ENCODE results near the gene KCNJ12.

KCNJ12 gene

GRCh38 chr17:21377705-21378396 is 1.7 kb downstream of the KCNJ12 start:
- TF ChIP-seq POLR2A (IDR thresholded peaks at IDR 0.05; ENCODE audit: low read depth, low read length): no peak
- FAIRE-seq (no peak), DNase-seq (ENCODE audit: insufficient read length, low spot score) (no peak)

GRCh38 chr17:21378553-21378952 is 2.4 kb downstream of the KCNJ12 start:
- DNase-seq (ENCODE audit: insufficient read length, low spot score) (no peak), FAIRE-seq (no peak)
- TF ChIP-seq POU2F2 (IDR thresholded peaks at IDR 0.05; ENCODE audit: low read depth, low read length) (no peak), PAX5 (IDR thresholded peaks at IDR 0.05; ENCODE audit: insufficient read depth, low read length, severe bottlenecking) (no peak), TAF1 (IDR thresholded peaks at IDR 0.05; ENCODE audit: low read depth, low read length) (no peak), POLR2A (IDR thresholded peaks at IDR 0.05; ENCODE audit: low read depth, low read length) (no peak)

DNA sequence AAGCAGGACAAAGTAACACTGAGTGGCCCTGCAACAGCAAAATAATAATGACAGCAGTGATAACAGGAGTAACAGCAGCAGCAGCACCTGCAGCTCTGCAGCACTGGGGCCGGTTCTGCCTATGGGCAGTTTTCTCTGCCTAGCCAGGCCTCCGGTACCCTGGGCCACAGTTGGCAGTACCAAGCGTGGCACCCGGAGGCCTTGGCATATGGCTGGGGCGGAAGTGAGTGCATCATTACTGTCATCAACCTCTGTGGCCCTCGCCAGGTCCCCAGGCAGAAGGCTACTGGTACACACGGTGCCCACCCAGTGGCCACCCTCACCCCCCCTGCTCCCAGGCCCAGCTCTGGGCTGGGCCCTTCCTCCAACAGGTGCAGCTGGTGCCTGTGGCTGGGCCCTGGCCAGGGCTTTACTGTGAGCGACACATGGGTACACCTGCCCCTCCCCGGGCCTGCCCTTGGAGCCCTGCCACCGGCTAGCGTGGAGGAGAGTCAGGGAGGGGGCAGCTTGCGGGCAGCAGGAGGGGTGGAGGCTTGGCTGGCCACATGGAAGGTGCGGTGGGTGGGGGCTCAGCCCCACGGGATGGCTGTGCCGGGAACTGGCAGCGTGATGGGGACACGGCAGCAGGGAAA is 3.0 kb downstream of the KCNJ12 start:
- FAIRE-seq: no peak
- DNase-seq (ENCODE audit: insufficient read length, low spot score): no peak
- TF ChIP-seq PAX5 (IDR thresholded peaks at IDR 0.05; ENCODE audit: insufficient read depth, low read length, severe bottlenecking) (no peak), POLR2AphosphoS5 (IDR thresholded peaks at IDR 0.05; ENCODE audit: low read depth, low read length) (no peak), SPI1 (IDR thresholded peaks at IDR 0.05; ENCODE audit: low read depth, low read length) (no peak), POLR2A (IDR thresholded peaks at IDR 0.05; ENCODE audit: low read depth, low read length) (no peak), POU2F2 (IDR thresholded peaks at IDR 0.05; ENCODE audit: low read depth, low read length) (no peak), TAF1 (IDR thresholded peaks at IDR 0.05; ENCODE audit: low read depth, low read length) (no peak)

GRCh38 chr17:21380659-21381058 is 4.5 kb downstream of the KCNJ12 start:
- DNase-seq (ENCODE audit: insufficient read length, low spot score) (no peak), FAIRE-seq (no peak)
- TF ChIP-seq POLR2AphosphoS5 (IDR thresholded peaks at IDR 0.05; ENCODE audit: low read depth, low read length) (no peak), POLR2A (IDR thresholded peaks at IDR 0.05; ENCODE audit: low read depth, low read length) (no peak), POU2F2 (IDR thresholded peaks at IDR 0.05; ENCODE audit: low read depth, low read length) (no peak), SPI1 (IDR thresholded peaks at IDR 0.05; ENCODE audit: low read depth, low read length) (no peak), TAF1 (IDR thresholded peaks at IDR 0.05; ENCODE audit: low read depth, low read length) (no peak), PAX5 (IDR thresholded peaks at IDR 0.05; ENCODE audit: insufficient read depth, low read length, severe bottlenecking) (no peak)

DNA sequence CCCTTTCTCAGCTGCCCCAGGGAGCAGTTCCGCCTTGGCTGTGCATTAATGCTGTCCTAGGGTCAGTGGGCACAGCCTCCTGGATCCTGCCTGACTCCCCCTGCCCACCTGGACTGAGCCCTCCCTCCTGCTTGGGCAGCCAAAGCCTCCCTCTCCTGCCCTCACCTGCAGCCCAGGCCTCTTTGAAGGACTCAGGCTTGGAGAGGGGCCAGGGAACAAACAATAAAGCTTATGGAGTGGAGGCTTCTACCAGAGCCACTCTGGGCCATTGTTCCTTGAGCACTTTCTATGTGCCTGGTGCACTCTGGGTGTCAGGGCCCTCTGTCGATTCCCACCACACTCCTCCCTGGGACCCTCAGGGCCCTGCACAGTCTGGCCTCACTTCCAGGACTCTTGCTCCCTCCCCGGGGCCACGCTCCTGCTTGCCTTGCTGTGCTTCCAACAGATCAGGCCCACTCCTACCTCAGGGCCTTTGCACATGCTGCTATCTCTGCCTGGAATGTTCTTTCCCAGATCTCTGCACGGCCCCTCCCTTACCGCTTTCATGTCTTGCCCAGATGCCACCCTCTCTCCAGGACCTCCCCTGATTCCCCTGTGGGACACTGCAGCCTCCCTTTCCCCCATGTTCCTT is 5.0 kb downstream of the KCNJ12 start:
- DNase-seq (ENCODE audit: insufficient read length, low spot score) (no peak), FAIRE-seq (no peak)
- TF ChIP-seq SPI1 (IDR thresholded peaks at IDR 0.05; ENCODE audit: low read depth, low read length) (no peak), POLR2A (IDR thresholded peaks at IDR 0.05; ENCODE audit: low read depth, low read length) (no peak)

- TF ChIP-seq POLR2AphosphoS5 (IDR thresholded peaks at IDR 0.05; ENCODE audit: low read depth, low read length) (no peak), POLR2A (IDR thresholded peaks at IDR 0.05; ENCODE audit: low read depth, low read length) (no peak), TAF1 (IDR thresholded peaks at IDR 0.05; ENCODE audit: low read depth, low read length) (no peak), SPI1 (IDR thresholded peaks at IDR 0.05; ENCODE audit: low read depth, low read length) (no peak), PAX5 (IDR thresholded peaks at IDR 0.05; ENCODE audit: insufficient read depth, low read length, severe bottlenecking) (no peak), POU2F2 (IDR thresholded peaks at IDR 0.05; ENCODE audit: low read depth, low read length) (no peak)
- no peak for DNase-seq (ENCODE audit: insufficient read length, low spot score)
- no peak for FAIRE-seq
These were observed 6.7 kb downstream of the KCNJ12 start for GRCh38 chr17:21382560-21383495.

- FAIRE-seq: no peak
- DNase-seq (ENCODE audit: insufficient read length, low spot score): no peak
- TF ChIP-seq TAF1 (IDR thresholded peaks at IDR 0.05; ENCODE audit: low read depth, low read length): no peak
- TF ChIP-seq SPI1 (IDR thresholded peaks at IDR 0.05; ENCODE audit: low read depth, low read length): no peak
- no peak for TF ChIP-seq POLR2AphosphoS5 (IDR thresholded peaks at IDR 0.05; ENCODE audit: low read depth, low read length)
- no peak for TF ChIP-seq POU2F2 (IDR thresholded peaks at IDR 0.05; ENCODE audit: low read depth, low read length)
- no peak for TF ChIP-seq POLR2A (IDR thresholded peaks at IDR 0.05; ENCODE audit: low read depth, low read length)
- no peak for TF ChIP-seq PAX5 (IDR thresholded peaks at IDR 0.05; ENCODE audit: insufficient read depth, low read length, severe bottlenecking)
These were observed 9.2 kb downstream of the KCNJ12 start for GRCh38 chr17:21385281-21385845.

GRCh38 chr17:21387616-21388015 is 11.5 kb downstream of the KCNJ12 start:
- no peak for DNase-seq (ENCODE audit: insufficient read length, low spot score)
- FAIRE-seq: no peak
- TF ChIP-seq POLR2AphosphoS5 (IDR thresholded peaks at IDR 0.05; ENCODE audit: low read depth, low read length) (no peak), POLR2A (IDR thresholded peaks at IDR 0.05; ENCODE audit: low read depth, low read length) (no peak), TAF1 (IDR thresholded peaks at IDR 0.05; ENCODE audit: low read depth, low read length) (no peak), SPI1 (IDR thresholded peaks at IDR 0.05; ENCODE audit: low read depth, low read length) (no peak), PAX5 (IDR thresholded peaks at IDR 0.05; ENCODE audit: insufficient read depth, low read length, severe bottlenecking) (no peak), POU2F2 (IDR thresholded peaks at IDR 0.05; ENCODE audit: low read depth, low read length) (no peak)

DNA sequence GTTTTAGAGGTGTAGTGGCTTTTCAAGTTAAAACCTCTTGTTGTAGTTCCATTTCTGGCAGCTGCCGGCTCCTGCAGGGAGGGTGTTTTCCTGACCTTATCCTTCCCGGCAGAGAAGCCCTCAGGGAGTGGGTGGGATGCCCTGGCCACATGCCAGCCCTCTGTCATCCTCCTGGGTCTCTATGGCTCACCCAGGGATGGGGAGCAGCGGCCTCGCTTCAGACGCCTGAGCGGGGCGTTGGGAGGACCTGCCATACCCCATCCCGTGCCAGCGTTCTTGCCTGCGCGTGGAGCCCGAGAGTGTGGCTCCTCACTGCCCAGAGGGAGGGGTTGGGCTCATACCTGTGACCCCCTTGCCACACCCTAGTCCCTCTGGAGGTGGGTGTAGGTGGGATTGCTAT is 11.9 kb downstream of the KCNJ12 start:
- TF ChIP-seq POLR2AphosphoS5 (IDR thresholded peaks at IDR 0.05; ENCODE audit: low read depth, low read length): no peak
- no peak for TF ChIP-seq PAX5 (IDR thresholded peaks at IDR 0.05; ENCODE audit: insufficient read depth, low read length, severe bottlenecking)
- TF ChIP-seq SPI1 (IDR thresholded peaks at IDR 0.05; ENCODE audit: low read depth, low read length): no peak
- TF ChIP-seq TAF1 (IDR thresholded peaks at IDR 0.05; ENCODE audit: low read depth, low read length): no peak
- no peak for TF ChIP-seq POLR2A (IDR thresholded peaks at IDR 0.05; ENCODE audit: low read depth, low read length)
- TF ChIP-seq POU2F2 (IDR thresholded peaks at IDR 0.05; ENCODE audit: low read depth, low read length): no peak
- no peak for FAIRE-seq
- no peak for DNase-seq (ENCODE audit: insufficient read length, low spot score)
